LNCaP clone FGC (cell line): Measurements from ENCODE around the gene KIAA0753.
"Not testable (repeated sequence)": the region's sequence is repeated elsewhere in the genome, so short reads cannot be mapped to it uniquely, and the experiment has no call there.

Source experiments
- DNase-seq: peaks from one replicate; pipeline ENCODE4 v3.0.0-alpha.2; 2011; ENCODE audit warnings: low read depth
- H3K4me3 ChIP-seq: 2 replicates; pipeline ENCODE4 v1.5.1; 2011; ENCODE audit warnings: mild to moderate bottlenecking, low read depth, low read length, control low read depth
- CTCF ChIP-seq: IDR thresholded peaks from 2 replicates; pipeline ENCODE4 v1.5.1; 2012; ENCODE audit warnings: mild to moderate bottlenecking; ENCODE audit not compliant: control insufficient read depth, insufficient read depth; ENCODE audit errors: extremely low read depth

KIAA0753 gene

DNA sequence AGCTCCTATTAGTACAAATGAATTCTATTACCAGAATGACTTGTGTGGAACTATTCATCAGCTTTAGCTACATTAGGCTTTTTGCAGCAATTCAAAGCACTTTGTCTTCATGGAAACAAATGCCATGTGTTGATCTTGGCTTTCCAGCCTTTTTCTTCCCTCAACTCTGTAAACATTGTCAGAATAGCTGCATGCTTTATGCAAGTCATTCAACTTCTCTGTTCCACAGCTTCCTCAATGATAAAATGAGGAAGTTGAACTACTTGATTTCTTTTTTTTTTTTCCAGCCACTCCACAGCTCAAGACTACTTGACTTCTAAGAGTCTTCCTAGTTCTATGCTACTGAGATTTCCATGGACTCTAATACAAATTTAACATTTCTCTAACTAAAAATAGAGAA is 41.1 kb downstream of the KIAA0753 start:
- peak overlapping the region; percentile 17 for H3K4me3 ChIP-seq
- peak; percentile 68 for DNase-seq
- TF ChIP-seq CTCF = no peak

GRCh38 chr17:6597727-6598126 is 42.8 kb downstream of the KIAA0753 start:
- peak; percentile 59 for DNase-seq
- H3K4me3 ChIP-seq = peak overlapping the region; percentile 25
- TF ChIP-seq CTCF = no peak

DNA sequence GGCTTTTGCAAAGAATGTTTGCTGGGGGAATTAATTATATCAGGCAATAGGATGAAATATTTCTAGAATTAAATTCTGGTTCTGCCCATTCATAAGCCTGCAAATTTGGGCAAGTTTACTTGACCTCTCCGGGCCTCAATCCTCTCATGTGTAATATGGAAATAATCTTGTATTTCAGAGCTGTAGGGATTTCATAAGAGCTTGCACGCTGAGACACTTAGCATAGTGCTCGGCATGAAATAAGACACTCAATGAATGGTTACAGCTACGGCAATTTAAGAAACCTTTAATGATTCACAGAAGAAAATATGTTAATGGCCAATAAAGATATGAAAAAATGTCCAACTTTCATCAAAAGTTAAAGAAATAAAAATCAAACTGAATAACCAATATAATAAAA is 43.6 kb downstream of the KIAA0753 start:
- no peak for DNase-seq
- TF ChIP-seq CTCF = no peak
- H3K4me3 ChIP-seq = no peak overlapping the region

DNA sequence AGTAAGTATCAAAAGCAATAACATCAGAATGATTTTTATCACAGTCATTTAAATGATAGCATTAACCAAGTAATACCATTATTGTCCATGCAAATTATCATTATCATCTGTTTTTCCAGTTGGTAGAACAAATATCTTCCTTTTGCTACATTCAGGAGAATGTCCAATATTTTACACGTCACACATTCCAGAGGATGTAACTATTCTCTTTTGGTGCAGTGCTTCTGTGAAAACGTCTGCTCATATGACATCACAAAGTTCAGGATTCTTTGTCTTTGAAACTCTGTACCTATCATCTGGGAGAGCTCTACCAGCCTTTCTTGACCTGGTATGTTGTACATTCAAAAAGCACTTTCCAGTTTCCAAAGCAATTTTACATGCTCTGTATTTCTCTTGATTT is 44.0 kb downstream of the KIAA0753 start:
- no peak for DNase-seq
- TF ChIP-seq CTCF = no peak
- no peak overlapping the region for H3K4me3 ChIP-seq

DNA sequence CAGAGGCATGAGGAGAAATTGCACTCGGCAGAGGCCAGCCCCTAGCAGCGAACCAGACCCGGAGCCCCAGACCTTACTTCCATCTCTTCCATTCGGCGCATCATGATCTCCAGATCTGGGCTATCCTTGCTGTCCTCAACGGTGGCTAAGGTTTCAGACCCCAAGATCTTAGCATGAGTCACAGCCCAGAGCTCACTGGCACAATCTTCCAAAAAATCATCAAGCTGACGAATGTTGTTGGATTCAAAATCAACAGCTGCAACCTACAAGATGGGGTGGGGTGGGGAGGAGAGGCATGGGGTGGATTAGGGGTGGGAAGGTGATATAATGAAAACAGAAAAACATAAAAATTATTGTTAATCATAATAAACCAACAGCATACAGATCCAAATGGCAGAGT is 44.4 kb downstream of the KIAA0753 start:
- no peak for TF ChIP-seq CTCF
- no peak for DNase-seq
- no peak overlapping the region for H3K4me3 ChIP-seq

DNA sequence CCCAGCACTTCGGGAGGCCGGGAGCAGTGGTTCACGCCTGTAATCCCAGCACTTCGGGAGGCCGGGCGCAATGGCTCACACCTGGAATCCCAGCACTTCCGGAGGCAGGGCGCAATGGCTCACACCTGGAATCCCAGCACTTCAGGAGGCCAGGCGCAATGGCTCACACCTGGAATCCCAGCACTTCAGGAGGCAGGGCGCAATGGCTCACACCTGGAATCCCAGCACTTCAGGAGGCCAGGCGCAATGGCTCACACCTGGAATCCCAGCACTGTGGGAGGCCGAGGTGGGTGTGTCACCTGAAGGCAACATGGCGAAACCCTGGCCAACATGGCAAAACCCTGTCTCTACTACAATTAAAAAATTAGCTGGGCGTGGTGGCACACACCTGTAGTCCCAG is 47.1 kb downstream of the KIAA0753 start:
- not testable (repeated sequence) for H3K4me3 ChIP-seq, DNase-seq

GRCh38 chr17:6592173-6592572 is 48.3 kb downstream of the KIAA0753 start:
- no peak for DNase-seq
- no peak for TF ChIP-seq CTCF
- no peak overlapping the region for H3K4me3 ChIP-seq
